ENCODE results near the gene C12orf42.

C12orf42 gene

DNA sequence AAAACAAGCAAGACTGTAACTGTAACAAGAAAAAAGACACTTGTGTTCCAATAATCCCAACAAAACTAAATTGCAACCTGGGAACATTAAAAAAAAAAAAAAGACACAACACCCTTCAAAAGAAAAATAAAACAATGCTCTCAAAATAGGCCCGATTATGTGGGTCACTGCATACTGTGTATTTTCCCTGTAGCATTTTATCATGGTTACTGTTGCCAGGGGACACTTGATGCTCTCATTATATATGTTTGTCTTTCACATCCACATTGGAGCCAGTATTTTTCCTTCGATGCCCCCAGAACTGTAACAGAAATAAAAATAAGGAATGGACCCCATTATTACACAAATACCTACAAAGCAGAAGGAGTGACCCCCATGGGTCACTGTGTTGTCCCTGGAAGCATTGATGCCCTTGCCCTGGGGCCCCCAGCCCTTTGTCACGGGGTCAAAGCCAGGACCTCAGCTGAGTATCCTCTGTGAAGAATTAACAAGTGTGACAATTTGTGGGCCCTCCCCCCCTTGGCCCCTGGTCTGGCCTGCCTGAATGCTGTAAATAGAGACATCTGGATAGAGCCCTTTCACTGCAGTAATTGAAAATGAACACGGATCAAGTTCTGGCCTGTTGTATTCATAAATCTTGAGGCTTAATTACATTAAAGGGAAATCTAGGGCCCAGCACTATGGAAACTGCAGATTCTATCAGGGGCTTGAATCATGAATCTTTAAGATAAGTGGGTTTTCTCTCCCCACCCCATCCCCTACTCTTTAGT, 72.8 kb downstream of the C12orf42 start:
- peak; percentile 13 for DNase-seq

DNA sequence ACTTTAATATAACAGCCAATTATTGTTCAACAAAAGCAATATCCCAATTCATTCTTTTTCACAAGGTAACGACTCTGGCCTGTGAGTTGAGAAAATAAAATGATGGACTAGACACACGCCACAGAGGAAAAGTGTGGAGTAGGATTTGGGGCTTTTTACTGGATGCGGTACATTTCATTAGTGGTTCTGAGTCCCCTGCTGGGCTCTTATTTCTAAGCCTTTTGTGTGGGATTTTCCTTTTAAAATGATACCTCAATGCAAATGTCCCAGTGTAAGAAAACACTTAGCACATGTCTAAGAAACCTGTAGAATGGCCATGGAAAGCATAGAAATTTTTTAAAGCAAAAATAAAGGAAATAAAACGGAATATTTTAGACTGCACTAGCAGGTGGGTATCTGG, 73.4 kb downstream of the C12orf42 start:
- DNase-seq: no peak

DNA sequence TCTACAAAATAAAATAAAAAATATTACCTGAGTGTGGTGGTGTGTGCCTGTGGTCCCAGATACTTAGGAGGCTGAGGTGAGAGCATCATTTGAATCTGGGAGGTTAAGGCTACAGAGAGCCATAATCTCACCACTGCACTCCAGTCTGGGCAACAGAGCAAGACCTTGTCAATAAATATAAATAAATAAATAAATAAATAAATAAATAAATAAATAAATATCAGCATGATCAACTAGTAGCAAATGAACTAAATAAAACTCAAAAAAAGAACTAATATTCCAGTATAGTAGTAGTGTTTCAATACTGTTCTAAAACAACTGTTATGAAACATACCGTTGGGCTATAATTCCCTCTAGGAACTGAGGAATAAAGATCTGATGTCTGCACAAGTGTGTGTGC, 74.4 kb downstream of the C12orf42 start:
- no peak for DNase-seq

DNA sequence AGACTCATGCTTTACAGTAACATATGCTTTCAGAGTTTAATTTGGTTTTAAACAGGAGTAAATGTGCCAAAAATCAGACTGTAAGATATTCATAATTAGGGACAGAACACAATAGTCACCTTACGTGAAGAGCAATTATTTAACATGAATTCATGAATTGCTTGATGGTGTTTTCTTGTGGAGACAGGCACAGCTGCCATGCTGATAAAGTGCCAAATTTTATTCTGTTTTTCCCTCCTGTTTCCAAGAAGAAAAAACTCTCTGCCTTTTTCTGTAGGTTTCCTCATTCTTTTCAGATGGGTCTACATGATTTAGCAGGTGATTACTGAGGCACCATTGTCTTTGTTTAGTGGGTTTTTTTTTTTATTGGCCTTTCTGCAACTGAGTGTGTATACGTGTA, 80.1 kb downstream of the C12orf42 start:
- peak; percentile 32 for DNase-seq

DNA sequence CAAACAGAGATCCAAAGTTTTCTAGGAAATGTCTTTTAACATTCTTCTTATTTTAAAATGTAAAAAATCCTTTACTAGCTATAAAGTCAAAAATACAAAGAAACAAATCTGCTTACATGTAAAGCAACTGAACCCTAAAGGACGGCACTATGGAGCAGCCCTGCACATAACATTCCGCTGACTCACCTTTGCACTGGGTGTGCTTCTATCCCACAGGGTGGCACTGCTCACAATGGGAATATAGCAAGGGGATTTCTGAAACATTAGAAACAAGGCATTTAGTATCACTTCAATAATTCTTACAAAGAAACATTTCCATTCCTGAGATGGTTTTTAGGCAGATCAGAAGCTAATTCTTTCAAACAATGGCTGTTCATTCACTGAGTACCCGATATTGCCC, 94.3 kb downstream of the C12orf42 start:
- no peak for DNase-seq

DNA sequence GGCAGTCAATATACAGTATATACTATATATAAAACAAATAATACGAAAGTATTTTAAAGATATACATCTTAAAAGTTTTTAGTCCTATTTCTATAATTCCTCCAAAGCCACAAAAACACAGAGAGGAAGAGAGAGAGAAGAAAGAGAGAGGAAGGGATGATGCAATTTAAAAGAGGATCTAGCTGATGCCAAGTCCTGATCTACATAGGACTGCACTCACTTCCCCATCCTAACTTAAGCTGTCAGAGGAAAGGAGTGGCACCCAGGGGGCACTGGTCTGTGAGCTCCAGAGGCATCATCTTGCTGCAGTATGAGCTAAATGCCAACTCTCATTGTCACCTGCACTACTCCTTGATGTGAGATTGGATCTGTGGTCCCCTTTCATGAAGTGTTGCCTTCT, 95.8 kb downstream of the C12orf42 start:
- no peak for DNase-seq

DNA sequence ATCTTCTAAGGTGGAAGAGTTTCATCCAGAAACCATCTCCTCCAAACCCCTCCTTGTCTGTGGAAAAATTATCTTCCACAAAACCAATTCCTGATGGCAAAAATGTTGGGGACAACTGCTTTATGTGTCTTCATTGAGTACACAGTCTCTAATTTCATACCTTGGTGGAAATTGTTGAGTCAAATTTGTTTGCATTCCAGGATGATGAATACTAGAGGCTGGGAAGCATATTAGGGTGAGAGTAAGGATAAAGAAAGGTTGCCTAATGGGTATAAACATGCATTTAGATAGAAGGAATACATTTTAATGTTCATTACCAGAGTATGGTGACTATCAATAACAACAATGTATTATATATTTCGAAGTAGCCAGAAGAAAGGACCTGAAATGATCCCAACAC, 98.2 kb downstream of the C12orf42 start:
- DNase-seq: no peak

DNA sequence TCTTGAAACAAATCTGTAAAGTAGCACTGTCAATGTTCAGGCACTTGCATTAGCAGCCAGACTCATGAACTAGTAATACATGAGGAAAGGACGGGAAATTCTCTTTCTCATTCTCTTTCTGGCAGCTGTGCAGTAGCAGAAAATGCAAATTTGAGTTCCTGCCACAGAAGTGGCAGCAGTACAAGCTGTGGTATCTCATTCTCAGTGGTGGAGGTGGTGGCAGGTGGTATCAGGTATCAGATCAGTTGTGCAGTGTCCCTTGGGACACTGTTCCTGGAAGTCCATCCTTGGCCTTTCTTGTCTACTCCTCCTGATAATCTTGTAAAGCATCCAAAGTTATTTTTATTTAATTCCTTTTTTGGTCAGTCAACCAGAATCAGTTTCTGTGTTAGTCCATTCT, 103.0 kb downstream of the C12orf42 start:
- DNase-seq: no peak

DNA sequence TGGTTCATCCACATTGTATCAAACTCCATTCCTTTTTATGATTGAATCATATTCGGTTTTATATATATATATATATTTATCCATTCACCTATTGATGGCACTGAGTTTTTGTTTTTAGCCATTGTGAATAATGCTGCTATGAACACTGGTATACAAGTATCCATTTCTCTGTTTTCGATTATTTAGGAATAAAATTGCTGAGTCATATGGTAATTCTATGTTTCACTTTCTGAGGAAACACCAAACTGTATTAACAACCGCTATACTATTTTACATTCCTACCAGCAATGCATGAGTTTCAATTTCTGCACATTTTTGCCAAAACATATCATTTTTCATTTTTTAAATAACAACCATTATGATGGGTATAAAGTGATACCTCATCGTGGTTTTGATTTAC, 104.7 kb downstream of the C12orf42 start:
- no peak for DNase-seq

DNA sequence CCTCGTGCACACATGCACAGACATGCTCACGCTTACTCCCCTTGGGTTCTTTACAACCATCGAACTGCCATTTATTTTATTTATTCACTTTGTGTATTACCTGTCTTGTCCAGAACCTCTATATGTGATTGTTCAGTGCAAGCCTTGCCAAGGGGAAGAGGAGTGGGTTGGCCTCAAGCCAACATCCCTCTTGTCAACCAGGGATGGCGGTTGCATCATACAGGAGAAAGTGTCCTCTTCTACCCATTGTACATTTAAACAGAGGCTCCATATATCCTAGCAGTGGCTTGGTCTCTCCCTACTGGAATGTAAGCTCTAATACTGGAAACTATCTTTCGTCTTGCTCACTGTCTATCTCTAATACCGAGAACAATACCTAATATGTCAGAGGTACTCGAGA, 108.4 kb downstream of the C12orf42 start:
- DNase-seq: no peak

DNA sequence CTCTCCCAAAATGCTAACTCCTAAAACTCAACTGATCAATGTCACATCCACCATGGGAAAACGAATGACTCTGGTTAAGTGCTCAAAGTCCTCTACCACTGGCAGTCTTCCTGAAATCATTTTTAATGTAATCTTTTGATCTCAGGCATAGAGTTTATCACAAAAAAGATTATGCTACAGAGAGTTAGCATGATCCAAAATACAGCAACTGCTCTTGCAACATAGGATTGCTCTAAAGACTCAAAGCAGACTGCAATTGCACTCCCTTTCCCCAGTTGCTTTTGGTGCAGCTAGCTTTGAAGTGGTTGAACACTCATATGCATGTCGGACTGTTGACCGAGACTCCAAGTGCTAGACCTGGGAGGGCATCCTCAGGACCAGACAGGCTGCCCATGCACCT, 109.3 kb downstream of the C12orf42 start:
- no peak for DNase-seq

DNA sequence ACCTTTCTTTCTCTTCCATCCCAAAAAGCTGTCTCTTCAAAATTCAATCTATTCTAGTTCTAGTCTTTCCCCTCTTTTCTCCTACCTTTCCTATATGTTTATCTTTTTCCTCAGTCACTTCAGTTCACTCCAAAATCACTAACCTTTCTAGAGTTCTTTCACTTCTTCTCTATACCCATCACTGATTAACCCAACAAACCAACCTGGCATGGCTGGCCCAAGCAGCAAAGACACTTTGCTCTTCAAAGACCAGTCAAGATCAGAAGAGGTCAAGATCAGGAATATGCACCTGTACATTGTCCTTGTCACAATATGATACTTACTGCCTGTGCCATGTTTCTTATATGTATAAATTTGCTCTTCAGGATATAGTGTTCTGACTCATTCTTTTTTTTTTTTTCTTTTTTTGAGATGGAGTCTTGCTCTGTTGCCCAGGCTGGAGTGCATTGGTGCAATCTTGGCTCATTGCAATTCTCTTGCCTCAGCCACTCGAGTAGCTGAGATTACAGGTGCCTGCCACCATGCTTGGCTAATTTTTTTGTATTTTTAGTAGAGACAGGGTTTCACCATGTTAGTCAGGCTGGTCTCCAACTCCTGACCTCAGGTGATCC, 112.9 kb downstream of the C12orf42 start:
- DNase-seq: no peak

DNA sequence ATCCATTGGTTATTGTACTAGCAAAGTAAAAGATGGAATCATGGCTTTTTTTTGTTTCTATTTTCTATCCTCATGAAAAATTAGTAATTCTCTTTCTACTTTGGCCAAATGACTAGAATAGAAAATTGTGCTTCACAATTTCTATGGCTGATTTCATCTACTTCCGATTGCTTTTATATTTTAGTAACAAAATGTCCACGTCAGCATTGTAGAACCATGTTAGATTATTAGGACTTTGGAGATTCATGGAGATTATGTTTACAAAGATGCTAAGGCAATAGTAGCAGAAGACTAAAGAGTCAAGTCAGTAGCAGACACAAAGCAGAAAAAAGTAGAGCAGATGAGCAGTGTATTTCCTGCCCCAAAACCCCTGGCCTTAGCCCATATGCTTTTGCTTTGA, 113.6 kb downstream of the C12orf42 start:
- DNase-seq: no peak

DNA sequence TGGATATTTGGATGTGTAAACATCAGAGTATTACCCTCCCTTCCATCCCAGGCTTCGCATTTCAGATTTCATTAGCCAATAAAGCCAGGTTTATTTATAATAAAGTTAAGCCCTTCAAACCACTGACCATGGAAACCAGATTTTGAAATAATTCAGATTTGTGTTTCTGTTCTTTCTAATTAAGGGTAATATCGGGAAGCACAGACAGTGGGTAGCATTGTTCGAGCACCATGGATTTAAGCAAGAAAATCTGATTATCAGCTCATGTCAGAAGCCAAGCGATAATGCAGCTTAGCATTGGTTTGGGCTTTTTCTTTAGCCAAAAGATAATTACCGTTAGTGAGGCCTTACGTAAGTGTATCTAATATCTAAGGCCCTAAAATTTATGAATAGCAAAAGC, 116.1 kb downstream of the C12orf42 start:
- DNase-seq: no peak

DNA sequence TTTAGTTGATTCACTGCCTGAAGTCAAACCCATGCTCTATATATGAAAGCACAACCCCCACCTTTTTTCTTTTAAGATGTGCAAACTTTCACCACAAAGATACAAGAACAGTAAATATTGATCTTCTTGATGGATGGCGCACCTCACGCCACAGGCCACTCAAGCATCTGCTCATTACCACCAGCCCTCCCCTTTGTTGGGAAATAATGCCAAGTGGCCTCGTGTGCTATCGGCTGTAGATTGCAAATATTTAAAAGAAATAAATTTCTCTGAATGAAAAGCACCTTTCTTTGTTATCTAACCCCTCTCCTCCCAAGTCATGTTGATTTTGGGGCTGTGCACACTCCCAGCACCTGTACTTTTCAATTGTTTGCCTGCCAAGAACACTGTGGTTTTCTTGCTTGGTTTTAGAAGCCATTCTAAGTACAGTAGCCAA, 122.7 kb downstream of the C12orf42 start:
- DNase-seq: no peak

DNA sequence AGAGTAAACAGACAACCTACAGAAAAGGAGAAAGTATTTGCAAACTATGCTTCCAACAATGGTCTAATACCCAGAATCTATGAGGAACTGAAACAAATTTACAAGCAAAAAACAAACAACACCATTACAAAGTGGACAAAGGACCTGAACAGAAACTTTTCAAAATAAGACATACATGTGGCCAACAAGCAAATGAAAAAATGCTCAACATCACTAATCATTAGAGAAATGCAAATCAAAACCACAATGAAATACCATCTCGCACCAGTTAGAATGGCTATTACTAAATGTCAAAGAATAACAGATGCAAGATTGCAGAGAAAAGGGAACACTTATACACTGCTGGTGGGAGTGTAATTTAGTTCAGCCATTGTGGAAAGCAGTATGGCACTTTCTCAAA, 125.8 kb downstream of the C12orf42 start:
- no peak for DNase-seq

DNA sequence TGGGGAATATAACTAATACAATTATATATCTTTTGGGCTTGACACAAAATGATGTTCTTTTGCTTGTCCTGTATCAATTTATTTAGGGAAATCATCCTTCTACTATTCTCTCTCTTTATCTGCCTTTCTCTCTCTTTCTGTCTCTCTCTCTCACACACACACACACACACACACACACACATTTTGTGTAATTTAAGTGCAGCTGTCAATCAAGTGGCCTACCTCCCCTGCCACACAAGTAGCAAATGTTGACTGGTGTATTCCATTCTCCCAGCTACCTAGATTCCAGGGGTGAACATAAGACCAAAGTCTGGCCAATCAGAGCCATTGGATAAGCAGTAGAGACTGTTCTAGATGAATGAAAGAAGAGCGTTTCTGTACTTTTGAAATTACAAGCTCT, 127.6 kb downstream of the C12orf42 start:
- no peak for DNase-seq

DNA sequence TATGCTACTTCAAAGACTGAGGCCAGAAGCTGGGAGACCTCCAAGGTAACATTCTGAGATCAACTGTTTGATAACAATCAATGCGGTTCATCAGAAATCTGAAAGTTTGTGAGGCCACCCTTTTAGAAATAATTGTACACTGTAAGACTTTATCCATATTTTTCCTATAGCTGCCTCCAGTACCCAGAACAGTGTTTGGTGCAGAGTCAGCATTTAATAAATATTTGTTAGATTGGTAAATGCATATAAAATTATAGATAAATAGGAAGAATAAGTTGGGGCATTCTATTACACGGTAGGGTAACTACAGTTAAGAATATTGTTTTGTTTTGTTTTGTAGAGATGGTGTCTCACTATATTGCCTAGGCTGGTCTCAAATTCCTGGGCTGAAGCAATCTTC, 141.4 kb downstream of the C12orf42 start:
- DNase-seq: no peak

DNA sequence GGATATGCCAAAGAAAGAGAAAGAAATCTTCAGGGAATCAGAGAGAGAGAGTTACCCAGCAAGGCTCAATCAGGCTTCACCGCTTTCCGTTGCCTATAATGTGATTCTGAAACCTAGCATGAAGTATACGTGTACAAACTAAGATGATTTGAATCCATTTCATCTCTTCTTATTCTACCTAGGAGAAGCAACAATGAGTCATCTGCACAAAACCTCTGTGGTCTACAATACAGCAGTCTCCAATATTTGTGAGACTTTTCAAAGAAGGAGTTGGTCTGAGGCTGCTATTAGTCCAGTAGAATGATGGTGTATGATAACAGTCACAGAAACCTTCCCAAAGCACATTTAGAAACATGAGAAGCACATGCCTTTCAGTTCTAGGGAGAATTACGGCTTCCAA, 141.9 kb downstream of the C12orf42 start:
- no peak for DNase-seq

DNA sequence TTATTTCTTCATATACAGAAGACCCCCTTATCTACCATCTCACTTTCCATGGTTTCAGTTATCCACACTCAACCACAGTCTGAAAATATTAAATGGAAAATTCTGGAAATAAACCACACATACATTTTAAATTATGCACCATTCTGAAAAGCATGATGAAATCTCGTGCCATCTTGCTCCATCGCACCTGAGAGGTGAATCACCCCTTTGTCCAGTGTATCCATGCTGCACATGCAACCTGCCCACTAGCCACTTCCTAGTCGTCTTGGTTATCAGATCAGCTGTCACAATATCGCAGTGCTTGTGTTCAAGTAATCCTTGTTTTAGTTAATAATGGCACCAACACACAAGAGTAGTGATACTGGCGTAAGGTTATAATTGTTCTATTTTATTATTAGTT, 145.7 kb downstream of the C12orf42 start:
- DNase-seq: no peak

DNA sequence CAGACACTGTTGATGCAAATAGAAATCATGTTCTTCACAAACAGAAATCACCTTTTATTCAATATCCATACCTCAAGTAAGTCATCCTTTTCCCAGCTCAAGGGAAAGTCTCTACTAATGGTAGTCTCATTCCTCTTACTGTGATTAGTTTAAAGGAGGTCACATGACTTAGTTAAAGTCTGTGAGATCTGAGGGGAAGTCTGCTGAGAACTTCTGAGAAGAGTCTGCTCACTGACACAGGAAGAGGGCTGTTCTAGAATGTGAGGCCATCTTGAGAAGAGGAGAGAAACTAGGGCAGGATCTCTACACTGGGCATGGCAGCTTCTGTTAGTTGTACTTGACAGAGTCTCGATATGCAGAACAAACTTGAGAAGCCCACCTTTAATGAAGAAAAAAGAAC, 146.8 kb downstream of the C12orf42 start:
- DNase-seq: no peak

DNA sequence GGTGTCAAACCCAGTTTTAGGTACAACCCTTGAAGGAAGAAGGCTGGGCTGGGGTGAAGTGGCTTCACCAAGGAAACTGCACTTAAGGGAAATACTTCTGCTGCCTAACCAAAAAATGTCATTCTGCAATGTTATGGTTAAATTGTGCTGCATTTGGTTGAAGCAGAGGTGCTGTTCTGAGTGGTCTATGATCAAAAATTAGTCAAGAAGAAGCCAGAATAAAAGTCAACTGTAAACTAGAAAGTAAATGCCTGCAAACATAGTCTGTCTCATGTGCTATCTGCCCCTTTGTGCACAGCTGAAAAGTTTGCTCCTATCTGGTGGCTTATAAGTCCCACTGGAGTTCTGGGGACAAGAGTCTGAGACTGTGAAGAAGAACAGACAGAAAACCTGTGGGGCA, 158.8 kb downstream of the C12orf42 start:
- no peak for DNase-seq

DNA sequence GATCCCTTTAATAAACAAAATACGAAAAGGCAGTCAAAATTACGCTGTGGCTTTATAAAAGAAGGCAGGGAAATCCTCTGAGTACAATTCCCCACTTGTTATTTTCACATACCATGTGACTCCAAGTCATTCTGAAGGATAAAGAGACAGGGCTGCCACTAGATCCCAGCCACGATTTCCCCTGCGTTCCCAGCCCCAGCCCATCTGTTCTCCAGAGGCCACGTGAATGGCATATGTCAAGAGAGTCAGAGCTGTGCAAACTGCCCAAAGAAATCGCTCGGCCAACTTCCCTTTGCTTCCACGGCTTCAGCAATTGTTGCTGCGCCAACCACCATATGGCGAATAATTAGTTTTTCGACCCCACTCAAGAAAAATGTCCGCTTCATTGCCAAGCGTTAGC, 161.3 kb downstream of the C12orf42 start:
- DNase-seq: peak; percentile 13

DNA sequence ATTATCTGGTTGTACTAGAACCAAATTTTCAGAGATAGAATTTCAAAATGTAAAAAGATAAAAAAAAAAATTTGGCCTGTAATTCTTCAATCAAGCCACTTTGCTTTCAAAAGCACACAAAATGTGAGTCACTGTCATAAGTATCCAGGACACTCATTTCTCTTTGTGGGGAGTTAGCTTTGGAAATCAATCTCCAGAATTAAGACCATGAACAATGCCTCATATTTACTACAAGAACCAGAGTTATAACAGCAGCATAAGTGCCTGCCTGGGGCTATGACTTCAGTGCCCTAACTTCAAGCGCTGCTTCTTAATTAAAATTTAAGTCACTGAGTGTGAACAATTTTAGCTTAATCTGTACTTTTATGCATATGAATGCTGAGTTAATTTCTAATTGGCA, 162.1 kb downstream of the C12orf42 start:
- no peak for DNase-seq

DNA sequence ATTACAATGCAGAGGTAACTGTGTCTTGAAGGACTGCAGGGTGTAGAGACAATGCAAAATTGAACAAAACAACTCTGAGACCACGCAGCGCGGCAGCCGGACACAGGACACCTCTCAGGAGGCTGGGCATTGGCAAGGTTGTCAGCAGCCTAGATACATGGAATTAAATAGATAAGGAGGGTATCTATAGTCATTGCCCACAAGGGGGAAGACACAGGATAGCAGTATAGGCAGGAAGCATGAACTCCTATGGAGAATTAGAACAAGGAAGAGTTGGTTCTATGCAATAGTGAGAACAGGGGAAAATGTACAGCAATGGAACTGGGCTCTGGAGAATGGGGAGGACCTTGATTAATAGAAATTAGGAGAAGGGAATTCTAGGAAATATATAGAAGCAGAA, 164.1 kb downstream of the C12orf42 start:
- DNase-seq: no peak

All from NCI-H446 treated with DMSO at 0.1 percent for 48 hours (cell line).